Cardiac fibroblast (primary cell): ENCODE results near the gene NR2C1.

ENCODE experiments used
- DNase-seq, 2 donors: peaks; one replicate each; pipeline versions ENCODE4 v3.0.0 to v3.0.0-alpha.2; 2010; ENCODE audit warnings: low read depth in 2 of 2
- H3K4me3 ChIP-seq, 2 donors: replicated peaks in 1 of 2; 1 replicate in 1 of 2; 2 replicates in 1 of 2; pipeline ENCODE4 v1.5.1; 2011; ENCODE audit warnings: low read depth in 2 of 2, low read length in 2 of 2, mild to moderate bottlenecking in 2 of 2, moderate library complexity in 1 of 2
- CTCF ChIP-seq: IDR thresholded peaks from one replicate; pipeline ENCODE4 v1.5.1; 2011; ENCODE audit warnings: low read depth, mild to moderate bottlenecking, low read length, inconsistent platforms

The NR2C1 gene

GRCh38 chr12:95072900-95073697, at the start of gene NR2C1:
NR2C1 (minus strand) TSS chr12:95073618; CDS start chr12:95067384, 6,234 bp downstream.
- peak; percentile 94 to 96 for DNase-seq
- H3K4me3 ChIP-seq, result peak within 1 kb of the TSS; percentile 88 to 89
- no peak for TF ChIP-seq CTCF

- no peak overlapping the region for H3K4me3 ChIP-seq
- DNase-seq, result no peak
- no peak for TF ChIP-seq CTCF
Measured at GRCh38 chr12:95118788-95119179, 45.4 kb upstream of the NR2C1 start.

GRCh38 chr12:95118138-95118787, 44.8 kb upstream of the NR2C1 start:
- TF ChIP-seq CTCF, result no peak
- DNase-seq, result peak; percentile 87 to 91
- H3K4me3 ChIP-seq, result no peak overlapping the region

GRCh38 chr12:95117178-95117599, 43.8 kb upstream of the NR2C1 start:
- no peak overlapping the region for H3K4me3 ChIP-seq
- peak; percentile 43 for TF ChIP-seq CTCF
- DNase-seq, result peak; percentile 86

GRCh38 chr12:95116773-95117172, 43.4 kb upstream of the NR2C1 start:
- H3K4me3 ChIP-seq, result no peak overlapping the region
- no peak for TF ChIP-seq CTCF
- DNase-seq, result no peak

- H3K4me3 ChIP-seq, result no peak overlapping the region
- no peak for TF ChIP-seq CTCF
- DNase-seq, result no peak
Measured at GRCh38 chr12:95116341-95116740, 42.9 kb upstream of the NR2C1 start.
